Esophagus muscularis mucosa (tissue), 4 donors: ENCODE measurements around the gene LAMP5. TPM values are rescaled to one million over a fixed set of nuclear protein-coding genes. Genes with fewer than 3 reads are reported as not detected.

Experiments used
- DNase-seq: peaks from one replicate; pipeline ENCODE4 v3.0.0-alpha.2; 2017; ENCODE audit errors: extremely low spot score
- H3K27ac ChIP-seq, 4 donors: fragments of 200-600 bp; sonication (generic); replicated peaks in 1 of 4; 1 replicate in 3 of 4; 2 replicates in 1 of 4; pipeline ENCODE4 v1.5.1; 2016 to 2019; ENCODE audit warnings: mild to moderate bottlenecking in 1 of 4
- H3K27me3 ChIP-seq, 4 donors: fragments of 200-600 bp; sonication (generic); one replicate each; pipeline versions ENCODE4 v1.5.1 to v1.6.0; 2016 to 2019
- H3K36me3 ChIP-seq, 4 donors: fragments of 200-600 bp; sonication (generic); one replicate each; pipeline ENCODE4 v1.5.1; 2016 to 2019
- H3K4me1 ChIP-seq, 4 donors: fragments of 200-600 bp; sonication (generic); one replicate each; pipeline ENCODE4 v1.5.1; 2016 to 2019
- H3K4me3 ChIP-seq, 4 donors: fragments of 200-600 bp; sonication (generic); 1 replicate in 2 of 4; 2 replicates in 2 of 4; pipeline ENCODE4 v1.5.1; 2016 to 2019; ENCODE audit warnings: mild to moderate bottlenecking in 4 of 4, moderate library complexity in 1 of 4
- H3K9me3 ChIP-seq, 4 donors: fragments of 200-600 bp; sonication (generic); 1 replicate in 3 of 4; 2 replicates in 1 of 4; pipeline ENCODE4 v1.5.1; 2016 to 2019
- EP300 ChIP-seq: sonication (generic); formaldehyde crosslinking; IDR thresholded peaks from one replicate; pipeline ENCODE4 v1.6.1; 2017; ENCODE audit warnings: antibody characterized with exemption
- POLR2A ChIP-seq: fragments of 450-650 bp; IDR thresholded peaks from one replicate; pipeline ENCODE4 v1.6.1; 2017; ENCODE audit warnings: antibody characterized with exemption, moderate library complexity, mild to moderate bottlenecking, low read depth
- POLR2AphosphoS5 ChIP-seq, 2 donors: sonication (generic); formaldehyde crosslinking; IDR thresholded peaks; one replicate each; pipeline ENCODE4 v1.6.1; 2017; ENCODE audit warnings: antibody characterized with exemption in 2 of 2
- WGBS: methylation state at CpG from one replicate; pipeline ENCODE4 v1.1.5; 2018; 5-methylcytosine and 5-hydroxymethylcytosine counted together
- intact Hi-C: fragments of 100-400 bp; cut with DNase I; formaldehyde crosslinking; loops from one replicate; pipeline ENCODE4 v1.15.1; 2023
- total RNA-seq, 4 donors: library from RNA; depleted of rRNA; stranded (reverse); fragments of >200 nt; gene quantifications; one replicate each; pipeline versions ENCODE4 v1.1.0 to v1.2.1, GENCODE V29; 2016
- TF ChIP-seq, protein P1 (sequence below), 3 experiments: fragments of 200-600 bp in 2 of 3; fragments of 450-650 bp in 1 of 3; sonication (generic) in 2 of 3; IDR thresholded peaks; one replicate each; pipeline ENCODE4 v1.5.1; 2017 to 2019; ENCODE audit warnings: antibody characterized with exemption in 3 of 3, mild to moderate bottlenecking in 2 of 3, moderate library complexity in 1 of 3

The LAMP5 gene
- total RNA-seq, 4 donors from 2014 or later = 0.17 TPM; not detected in 3

- Histone ChIP-seq H3K36me3 (no peaks in the 10 kb centered on the region), H3K27me3 (no peaks in the 10 kb centered on the region), H3K4me3 (no peak overlapping the region), H3K9me3 (no peaks in the 10 kb centered on the region), H3K4me1 (no peaks in the 10 kb centered on the region), H3K27ac (no peak overlapping the region)
- no peak for TF ChIP-seq EP300
- no peak for TF ChIP-seq POLR2A
- TF ChIP-seq, protein P1, sequence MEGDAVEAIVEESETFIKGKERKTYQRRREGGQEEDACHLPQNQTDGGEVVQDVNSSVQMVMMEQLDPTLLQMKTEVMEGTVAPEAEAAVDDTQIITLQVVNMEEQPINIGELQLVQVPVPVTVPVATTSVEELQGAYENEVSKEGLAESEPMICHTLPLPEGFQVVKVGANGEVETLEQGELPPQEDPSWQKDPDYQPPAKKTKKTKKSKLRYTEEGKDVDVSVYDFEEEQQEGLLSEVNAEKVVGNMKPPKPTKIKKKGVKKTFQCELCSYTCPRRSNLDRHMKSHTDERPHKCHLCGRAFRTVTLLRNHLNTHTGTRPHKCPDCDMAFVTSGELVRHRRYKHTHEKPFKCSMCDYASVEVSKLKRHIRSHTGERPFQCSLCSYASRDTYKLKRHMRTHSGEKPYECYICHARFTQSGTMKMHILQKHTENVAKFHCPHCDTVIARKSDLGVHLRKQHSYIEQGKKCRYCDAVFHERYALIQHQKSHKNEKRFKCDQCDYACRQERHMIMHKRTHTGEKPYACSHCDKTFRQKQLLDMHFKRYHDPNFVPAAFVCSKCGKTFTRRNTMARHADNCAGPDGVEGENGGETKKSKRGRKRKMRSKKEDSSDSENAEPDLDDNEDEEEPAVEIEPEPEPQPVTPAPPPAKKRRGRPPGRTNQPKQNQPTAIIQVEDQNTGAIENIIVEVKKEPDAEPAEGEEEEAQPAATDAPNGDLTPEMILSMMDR (IDR thresholded peaks at IDR 0.05) = no peak
- no peak for TF ChIP-seq POLR2AphosphoS5 (IDR thresholded peaks at IDR 0.05)
- intact Hi-C loops = no loop called here
- 83% methylated on average over 2 of the region's 2 CpGs for WGBS
- DNase-seq = no peak
These were observed 21.1 kb downstream of the LAMP5 start for GRCh38 chr20:9535449-9535848.

- Histone ChIP-seq H3K4me1 (no peaks in the 10 kb centered on the region), H3K9me3 (no peaks in the 10 kb centered on the region), H3K4me3 (no peak overlapping the region), H3K27me3 (no peaks in the 10 kb centered on the region), H3K36me3 (no peaks in the 10 kb centered on the region), H3K27ac (no peak overlapping the region)
- DNase-seq = no peak
- intact Hi-C loops = no loop called here
- 66% methylated on average over 4 of the region's 4 CpGs for WGBS
- TF ChIP-seq EP300 = no peak
- TF ChIP-seq POLR2A = no peak
- TF ChIP-seq, protein P1 (IDR thresholded peaks at IDR 0.05) = no peak
- TF ChIP-seq POLR2AphosphoS5 (IDR thresholded peaks at IDR 0.05) = no peak
These were observed 28.8 kb downstream of the LAMP5 start for GRCh38 chr20:9543214-9543613.

- no peaks in the 10 kb centered on the region for H3K9me3 ChIP-seq
- intact Hi-C loops = no loop called here
- TF ChIP-seq EP300 (no peak), POLR2AphosphoS5 (IDR thresholded peaks at IDR 0.05) (no peak), POLR2A (no peak)
- TF ChIP-seq, protein P1 (IDR thresholded peaks at IDR 0.05) = no peak
- no peak overlapping the region for H3K4me3 ChIP-seq
- 95% methylated on average over 1 of the region's 1 CpG for WGBS
- no peaks in the 10 kb centered on the region for H3K27me3 ChIP-seq
- DNase-seq = no peak
- H3K4me1 ChIP-seq = no peaks in the 10 kb centered on the region
- H3K36me3 ChIP-seq = no peaks in the 10 kb centered on the region
- H3K27ac ChIP-seq = no peak overlapping the region
These were observed 35.9 kb downstream of the LAMP5 start for GRCh38 chr20:9550283-9550682.

DNA sequence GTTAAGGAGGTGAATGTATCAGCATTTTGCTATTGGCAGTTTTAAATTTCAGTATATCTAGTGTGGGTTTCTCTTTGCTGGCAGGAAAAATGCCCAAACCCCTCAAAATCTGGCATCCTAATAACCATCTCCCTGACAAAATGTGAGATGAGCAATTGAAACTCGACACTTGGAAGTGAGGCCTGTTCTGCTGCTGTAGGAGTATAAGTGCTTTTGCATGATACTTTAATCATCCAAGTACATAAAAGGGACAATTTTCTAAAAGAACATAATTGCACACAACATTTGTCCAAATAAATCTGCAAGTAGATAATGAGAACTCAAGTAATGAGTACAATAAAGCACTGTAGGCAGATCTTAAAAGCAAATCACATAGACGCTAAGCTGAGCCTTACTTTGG lies 36.5 kb downstream of the LAMP5 start:
- 83% methylated on average over 2 of the region's 2 CpGs for WGBS
- intact Hi-C loops = no loop called here

More for the DNA sequence above, 36.5 kb downstream of the LAMP5 start:
- TF ChIP-seq, protein P1 (IDR thresholded peaks at IDR 0.05) = no peak
- TF ChIP-seq POLR2AphosphoS5 (IDR thresholded peaks at IDR 0.05) = no peak
- no peaks in the 10 kb centered on the region for H3K36me3 ChIP-seq
- H3K27me3 ChIP-seq = no peaks in the 10 kb centered on the region
- no peak for DNase-seq
- H3K4me1 ChIP-seq = no peaks in the 10 kb centered on the region
- no peak overlapping the region for H3K4me3 ChIP-seq
- H3K27ac ChIP-seq = no peak overlapping the region
- no peaks in the 10 kb centered on the region for H3K9me3 ChIP-seq
